Type B pancreatic cell (in vitro differentiated cells): ENCODE results near the gene MAP1LC3B. TPM values are rescaled to one million over a fixed set of nuclear protein-coding genes. Genes with fewer than 3 reads are reported as not detected.
A peak's percentile ranks its signal among the peaks of the same experiment; 100 is the strongest.
"Not testable (repeated sequence)": the region's sequence is repeated elsewhere in the genome, so short reads cannot be mapped to it uniquely, and the experiment has no call there.

Experiments
- DNase-seq: peaks from one replicate; pipeline ENCODE4 v3.0.0; 2021; ENCODE audit warnings: mixed read lengths; ENCODE audit not compliant: unreplicated experiment; ENCODE audit errors: extremely low spot score
- H3K27ac Mint-ChIP-seq: 2 replicates; pipeline ENCODE4 v1.8.0; 2021; ENCODE audit warnings: mild to moderate bottlenecking, mixed read lengths
- H3K27me3 Mint-ChIP-seq: 2 replicates; pipeline ENCODE4 v1.8.0; 2021; ENCODE audit warnings: mixed read lengths
- H3K36me3 Mint-ChIP-seq: 2 replicates; pipeline ENCODE4 v1.8.0; 2021; ENCODE audit warnings: mixed read lengths
- H3K4me1 Mint-ChIP-seq: one replicate; pipeline ENCODE4 v1.8.0; 2021; ENCODE audit warnings: mixed read lengths; ENCODE audit not compliant: unreplicated experiment
- H3K4me3 Mint-ChIP-seq: 2 replicates; pipeline ENCODE4 v1.8.0; 2021; ENCODE audit warnings: mild to moderate bottlenecking, mixed read lengths
- H3K9me3 Mint-ChIP-seq: 2 replicates; pipeline ENCODE4 v1.8.0; 2021; ENCODE audit warnings: mixed read lengths
- CTCF ChIP-seq: fragments of 200-600 bp; sonication (generic); conservative IDR thresholded peaks from 2 replicates; pipeline ENCODE4 v1.5.0; 2021; ENCODE audit warnings: antibody characterized with exemption, mild to moderate bottlenecking
- total RNA-seq: library from RNA; stranded (reverse); gene quantifications from 2 replicates; pipeline ENCODE4 v1.2.1, GENCODE V29; 2021; ENCODE audit warnings: low replicate concordance

The MAP1LC3B gene
- total RNA-seq, 1 donor from 2014 or later, result 44.4 TPM

GRCh38 chr16:87376660-87377059 lies 15.5 kb upstream of the MAP1LC3B start:
- H3K4me1 Mint-ChIP-seq, result peaks cover 21% of the 10 kb centered on the region
- H3K36me3 Mint-ChIP-seq, result no peaks in the 10 kb centered on the region

DNA sequence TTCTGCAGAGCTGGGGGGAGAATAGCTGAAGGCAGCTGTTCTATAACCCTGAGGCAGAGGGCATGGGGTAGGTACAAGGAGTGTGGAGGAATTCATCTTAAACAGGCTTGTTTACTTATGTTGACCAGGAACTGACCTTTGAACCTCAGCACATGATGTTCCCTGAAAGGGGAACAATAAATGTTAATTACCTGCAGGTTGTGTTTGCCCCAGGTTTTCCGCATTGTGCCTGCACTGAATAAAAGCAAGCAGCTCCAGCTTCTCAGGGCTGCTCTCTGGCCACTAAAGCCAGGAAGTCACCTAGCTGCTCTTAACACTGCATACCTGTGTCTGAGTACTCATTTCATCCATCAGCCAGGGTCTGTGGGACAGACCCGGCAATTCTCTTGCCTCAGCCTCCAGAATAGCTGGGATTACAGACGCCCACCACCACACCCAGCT lies 12.8 kb upstream of the MAP1LC3B start:
- Mint-ChIP-seq H3K27ac (peak overlapping the region; percentile 21), H3K4me1 (peaks cover 28% of the 10 kb centered on the region), H3K4me3 (peak overlapping the region; percentile 25)
- not testable (repeated sequence) for H3K27me3 Mint-ChIP-seq, DNase-seq, H3K9me3 Mint-ChIP-seq, H3K36me3 Mint-ChIP-seq

More at GRCh38 chr16:87376660-87377059, 15.5 kb upstream of the MAP1LC3B start:
- no peak for TF ChIP-seq CTCF
- Mint-ChIP-seq H3K9me3 (no peaks in the 10 kb centered on the region), H3K27ac (no peak overlapping the region), H3K4me3 (no peak overlapping the region), H3K27me3 (no peaks in the 10 kb centered on the region)
- no peak for DNase-seq

DNA sequence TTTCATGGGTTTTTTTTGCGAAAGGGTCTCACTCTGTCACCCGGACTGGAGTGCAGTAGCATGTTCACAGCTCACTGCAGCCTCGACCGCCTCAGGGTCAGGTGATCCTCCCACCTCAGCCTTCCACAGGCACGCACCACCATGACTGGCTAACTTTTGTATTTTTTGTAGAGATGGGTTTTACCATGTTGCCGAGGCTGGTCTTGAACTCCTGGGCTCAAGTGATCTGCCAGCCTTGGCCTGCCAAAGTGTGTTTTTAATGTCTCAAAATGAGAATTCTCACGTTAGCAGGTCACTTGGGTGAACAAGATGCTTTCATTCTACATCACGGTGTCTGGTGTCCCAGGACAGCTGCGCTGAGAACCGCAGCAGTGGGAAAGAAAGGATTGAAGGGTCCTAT lies 11.7 kb upstream of the MAP1LC3B start:
- Mint-ChIP-seq H3K4me3 (no peak overlapping the region), H3K27ac (peak overlapping the region; percentile 40)
- TF ChIP-seq CTCF, result no peak

GRCh38 chr16:87380881-87381280 lies 11.3 kb upstream of the MAP1LC3B start:
- Mint-ChIP-seq H3K27me3 (peaks cover 3% of the 10 kb centered on the region), H3K27ac (peak overlapping the region; percentile 40)
- TF ChIP-seq CTCF, result no peak

More for the DNA sequence above, 11.7 kb upstream of the MAP1LC3B start:
- peaks cover 28% of the 10 kb centered on the region for H3K4me1 Mint-ChIP-seq
- no peaks in the 10 kb centered on the region for H3K36me3 Mint-ChIP-seq
- H3K27me3 Mint-ChIP-seq, result peaks cover 3% of the 10 kb centered on the region
- H3K9me3 Mint-ChIP-seq, result no peaks in the 10 kb centered on the region
- DNase-seq, result no peak

DNA sequence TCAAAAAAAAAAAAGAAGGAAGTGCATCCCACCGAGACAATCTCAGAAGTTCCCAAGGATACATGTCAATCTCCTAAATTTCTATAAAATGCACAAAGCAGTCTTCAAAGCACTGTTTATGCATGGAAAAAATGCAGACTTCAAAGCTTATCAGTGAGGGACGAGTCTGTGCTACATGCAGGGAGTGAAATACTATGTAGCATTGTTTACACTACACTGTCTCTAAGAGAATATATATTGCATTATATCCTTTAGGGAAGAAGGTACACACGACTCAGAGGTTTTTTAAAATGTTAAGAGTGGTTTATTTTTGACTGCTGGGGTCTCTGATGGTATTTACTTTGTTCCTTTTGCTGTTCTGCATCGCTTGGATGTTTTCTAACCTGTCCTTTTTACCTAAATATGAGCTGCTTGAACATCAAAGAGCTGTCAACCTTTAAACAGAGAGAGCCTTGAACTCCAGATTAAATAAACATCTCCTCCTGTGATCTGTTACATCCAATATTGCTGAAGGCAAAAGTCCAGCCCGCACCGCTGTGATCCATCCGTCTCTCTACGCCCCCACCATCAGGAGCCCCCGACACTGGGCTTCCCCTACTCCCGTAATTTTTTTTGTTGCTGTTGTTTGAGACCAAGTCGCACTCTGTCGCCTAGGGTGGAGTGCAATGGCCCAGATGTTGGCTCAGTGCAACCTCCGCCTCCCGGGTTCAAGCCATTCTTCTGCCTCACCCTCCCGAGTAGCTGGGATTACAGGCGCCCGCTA lies 9.9 kb upstream of the MAP1LC3B start:
- peaks cover 26% of the 10 kb centered on the region for H3K4me1 Mint-ChIP-seq
- DNase-seq, result no peak
- H3K9me3 Mint-ChIP-seq, result no peaks in the 10 kb centered on the region
- no peaks in the 10 kb centered on the region for H3K36me3 Mint-ChIP-seq
- H3K27me3 Mint-ChIP-seq, result peaks cover 3% of the 10 kb centered on the region
- peak overlapping the region; percentile 90 for H3K4me3 Mint-ChIP-seq
- TF ChIP-seq CTCF, result no peak
- H3K27ac Mint-ChIP-seq, result peak overlapping the region; percentile 88

More at GRCh38 chr16:87380881-87381280, 11.3 kb upstream of the MAP1LC3B start:
- H3K36me3 Mint-ChIP-seq, result no peaks in the 10 kb centered on the region
- no peaks in the 10 kb centered on the region for H3K9me3 Mint-ChIP-seq
- no peak for DNase-seq
- peak overlapping the region; percentile 90 for H3K4me3 Mint-ChIP-seq
- H3K4me1 Mint-ChIP-seq, result peaks cover 25% of the 10 kb centered on the region

GRCh38 chr16:87383505-87384161 lies 8.5 kb upstream of the MAP1LC3B start, which contains the start of gene FBXO31:
Gene FBXO31, minus strand, starts transcription at chr16:87383776. Its CDS starts 32 bp downstream, at chr16:87383744.
- DNase-seq, result peak; percentile 98
- no peaks in the 10 kb centered on the region for H3K9me3 Mint-ChIP-seq
- no peak for TF ChIP-seq CTCF
- H3K27ac Mint-ChIP-seq, result peak within 1 kb of the TSS; percentile 99
- peaks cover 40% of the 10 kb centered on the region for H3K4me1 Mint-ChIP-seq
- H3K4me3 Mint-ChIP-seq, result peak within 1 kb of the TSS; percentile 93
- H3K27me3 Mint-ChIP-seq, result peaks cover 3% of the 10 kb centered on the region
- no peaks in the 10 kb centered on the region for H3K36me3 Mint-ChIP-seq
